Pons (tissue), 1 donor: ENCODE measurements around the gene CALY.

Experiments
- DNase-seq: peaks from one replicate; pipeline ENCODE4 v3.0.0-alpha.2; 2016; ENCODE audit warnings: low spot score

The CALY gene

DNA sequence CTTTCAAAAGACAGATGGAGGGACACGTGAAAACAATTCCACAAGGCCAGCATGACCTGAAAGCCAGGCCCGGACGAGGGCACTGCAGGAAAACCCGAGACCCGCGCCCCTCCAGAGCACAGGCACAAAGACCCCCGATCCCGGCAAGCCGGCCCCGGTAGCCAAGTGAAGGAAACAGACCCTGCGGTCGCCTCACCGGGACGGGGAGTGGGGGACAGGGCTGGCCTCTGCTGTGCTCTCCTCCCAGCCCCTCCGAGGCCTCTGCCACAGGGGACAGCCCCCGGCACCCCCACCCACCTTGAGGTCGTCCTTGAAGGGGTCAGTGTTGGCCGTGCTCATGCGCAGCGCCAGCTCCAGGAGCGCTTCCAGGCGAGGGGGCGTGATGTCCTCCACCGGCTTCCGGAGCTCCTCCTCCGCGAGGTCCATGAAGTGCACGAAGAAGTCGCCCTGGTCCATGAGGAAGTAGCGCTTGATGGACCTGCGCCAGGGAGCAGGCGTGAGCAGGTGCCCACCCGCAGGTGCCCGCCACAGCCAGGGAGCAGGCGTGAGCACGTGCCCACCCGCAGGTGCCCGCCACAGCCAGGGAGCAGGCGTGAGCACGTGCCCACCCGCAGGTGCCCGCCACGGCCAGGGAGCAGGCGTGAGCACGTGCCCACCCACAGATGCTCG is 48.7 kb downstream of the CALY start:
- DNase-seq: no peak

DNA sequence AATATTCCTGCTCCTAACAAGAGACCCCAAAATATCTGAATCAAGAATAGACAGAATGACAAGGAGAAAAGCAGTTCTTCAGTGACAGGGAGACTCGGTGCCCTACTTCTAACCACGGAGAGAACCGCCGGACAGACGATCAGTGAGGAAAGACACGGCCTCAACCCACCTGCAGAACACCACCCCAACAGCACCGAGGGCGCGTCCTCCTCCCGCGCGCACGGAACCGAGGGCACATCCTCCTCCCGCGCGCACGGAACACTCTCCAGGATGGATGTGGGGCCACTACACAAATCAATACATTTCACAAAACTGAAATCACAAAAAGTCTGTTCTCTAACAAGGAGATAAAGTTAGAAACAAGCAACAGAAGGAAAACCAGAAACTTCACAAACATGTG is 50.3 kb downstream of the CALY start:
- DNase-seq: no peak

DNA sequence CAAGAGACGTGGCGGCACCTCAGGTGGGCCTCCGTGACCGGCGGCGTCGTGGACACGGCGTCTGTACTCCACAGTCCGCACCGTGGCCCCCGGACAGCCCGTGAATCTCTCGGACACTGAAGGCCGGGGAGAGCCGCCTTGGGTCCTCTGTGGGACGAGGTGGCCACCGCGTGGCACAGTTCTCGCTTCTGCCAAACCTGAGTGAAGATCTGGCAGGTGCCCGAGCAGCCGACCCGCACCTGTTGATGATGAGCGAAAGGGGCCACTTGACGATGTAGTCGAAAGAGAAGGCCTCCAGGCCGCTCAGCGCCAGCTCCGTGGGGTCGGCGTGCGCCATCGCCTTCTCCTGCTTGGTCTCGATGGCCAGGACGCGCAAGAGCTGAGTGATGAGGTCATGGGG is 51.5 kb downstream of the CALY start:
- no peak for DNase-seq

DNA sequence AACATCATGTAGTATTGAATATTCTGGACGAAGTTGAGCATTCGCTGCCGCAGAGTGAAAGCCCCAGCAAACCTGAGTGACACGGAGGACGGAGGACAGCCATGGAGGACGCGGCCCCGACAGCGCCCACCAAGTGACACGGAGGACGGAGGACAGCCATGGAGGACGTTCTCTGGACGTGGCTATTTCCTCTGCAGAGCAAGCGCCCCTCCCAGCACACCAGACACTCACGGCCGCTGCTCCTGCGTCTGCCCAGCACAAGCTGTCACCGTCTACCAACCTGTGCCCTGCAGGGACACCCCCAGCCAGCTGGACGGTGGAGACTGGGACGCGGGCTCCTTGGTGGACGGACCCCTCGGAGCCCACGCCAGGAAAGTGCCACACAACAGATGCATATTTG is 52.8 kb downstream of the CALY start:
- DNase-seq: no peak

DNA sequence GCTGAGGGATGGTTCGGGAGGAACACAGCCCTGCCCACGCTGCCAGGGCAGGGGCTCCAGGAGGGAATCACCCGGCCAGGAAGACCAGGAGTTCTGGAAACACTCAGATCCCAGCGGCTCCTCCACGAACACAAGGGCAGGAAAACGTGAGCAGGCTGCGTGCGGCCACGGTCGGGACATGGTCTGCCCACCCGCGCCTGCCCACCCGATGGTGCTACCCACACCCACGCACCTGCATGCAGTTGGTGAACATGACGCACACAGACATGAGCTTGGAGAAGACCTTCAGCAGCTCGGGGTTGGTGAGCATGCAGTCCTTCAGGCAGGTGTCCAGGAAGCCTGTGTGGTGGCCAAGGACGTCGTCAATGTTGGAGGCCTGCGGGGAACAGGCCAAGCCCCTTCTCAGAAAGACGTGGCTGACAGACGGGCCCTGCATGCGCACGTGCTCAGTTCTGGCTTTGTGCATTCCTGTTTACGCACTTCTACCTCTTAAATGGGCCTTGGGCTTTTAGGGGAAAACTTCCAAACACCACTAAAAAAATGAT is 53.8 kb downstream of the CALY start:
- DNase-seq: no peak

DNA sequence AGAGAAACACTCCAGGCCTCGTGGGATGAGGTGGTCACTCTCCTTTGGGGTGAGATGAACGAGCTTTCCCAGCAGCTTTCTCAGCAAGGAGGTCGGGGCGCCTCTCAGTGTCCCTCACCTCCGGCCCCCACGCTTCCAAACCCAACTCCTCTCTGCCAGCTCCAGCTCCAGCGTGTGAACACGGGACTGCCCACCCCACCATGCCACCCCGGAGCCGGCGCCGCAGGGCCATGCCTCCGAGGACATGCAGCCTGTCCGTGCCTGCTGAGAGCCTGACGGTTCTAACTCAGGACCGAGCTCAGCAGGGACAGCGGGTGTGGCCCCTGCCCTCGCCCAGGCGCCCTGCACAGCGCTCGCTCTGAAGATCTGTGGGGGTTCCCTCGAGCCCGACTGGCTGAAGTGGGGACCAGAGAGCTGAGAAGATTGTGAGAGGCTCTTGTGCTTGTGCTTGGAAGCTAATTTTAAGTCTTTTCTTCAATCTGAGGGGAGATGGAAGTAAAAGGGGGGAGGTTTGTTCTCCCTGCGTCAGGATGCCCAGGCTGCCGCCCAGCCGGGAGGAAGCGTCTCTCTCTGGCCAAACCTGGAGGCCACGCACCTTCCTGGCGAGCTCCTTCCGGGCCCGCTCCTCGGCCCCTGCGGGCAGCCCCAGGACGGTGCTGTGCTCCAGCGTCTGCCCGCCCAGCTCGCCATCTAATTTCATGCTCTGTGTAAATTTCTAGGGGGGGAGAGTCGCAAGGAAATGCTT is 54.9 kb downstream of the CALY start:
- DNase-seq: no peak

DNA sequence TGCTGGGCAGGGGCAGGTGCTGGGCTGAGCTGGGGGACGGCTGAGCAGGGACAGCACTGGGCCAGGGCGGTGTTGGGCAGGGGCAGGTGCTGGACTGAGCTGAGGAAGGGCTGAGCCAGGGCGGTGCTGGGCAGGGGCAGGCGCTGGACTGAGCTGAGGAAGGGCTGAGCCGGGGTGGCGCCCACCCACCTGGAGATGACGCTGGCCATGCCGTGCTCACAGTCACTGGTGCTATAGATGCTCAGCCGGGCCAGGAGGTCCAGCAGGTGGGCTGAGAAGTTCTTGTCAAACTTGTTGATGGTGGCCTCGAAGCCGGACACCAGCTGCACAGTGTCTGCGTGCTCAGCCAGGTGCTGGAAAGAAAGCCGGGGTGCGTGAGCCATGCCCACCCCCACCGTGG is 55.6 kb downstream of the CALY start:
- no peak for DNase-seq

DNA sequence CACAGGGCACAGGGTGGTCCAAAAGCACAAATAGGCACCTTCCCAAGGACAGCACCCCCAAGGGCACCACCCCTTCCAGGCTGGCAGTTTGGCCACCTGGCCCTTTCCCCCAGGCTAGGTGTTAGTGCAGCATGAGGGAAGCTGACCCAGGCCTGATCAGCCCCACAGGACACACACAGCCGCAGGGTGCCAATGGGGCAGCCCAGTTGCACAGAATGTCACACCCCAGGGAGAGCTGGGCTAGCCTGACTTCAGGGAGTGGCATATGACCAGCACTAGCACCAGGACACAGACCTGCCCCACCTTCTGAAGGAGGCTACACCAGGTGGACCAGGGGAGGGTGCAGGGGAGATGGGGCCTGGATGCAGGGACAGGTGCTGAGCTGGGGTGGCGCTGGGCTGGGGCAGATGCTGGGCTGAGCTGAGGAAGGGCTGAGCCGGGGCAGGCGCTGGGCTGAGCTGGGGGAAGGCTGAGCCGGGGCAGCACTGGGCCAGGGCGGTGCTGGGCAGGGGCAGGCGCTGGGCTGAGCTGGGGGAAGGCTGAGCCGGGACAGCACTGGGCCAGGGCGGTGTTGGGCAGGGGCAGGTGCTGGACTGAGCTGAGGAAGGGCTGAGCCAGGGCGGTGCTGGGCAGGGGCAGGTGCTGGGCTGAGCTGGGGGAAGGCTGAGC is 56.2 kb downstream of the CALY start:
- no peak for DNase-seq

DNA sequence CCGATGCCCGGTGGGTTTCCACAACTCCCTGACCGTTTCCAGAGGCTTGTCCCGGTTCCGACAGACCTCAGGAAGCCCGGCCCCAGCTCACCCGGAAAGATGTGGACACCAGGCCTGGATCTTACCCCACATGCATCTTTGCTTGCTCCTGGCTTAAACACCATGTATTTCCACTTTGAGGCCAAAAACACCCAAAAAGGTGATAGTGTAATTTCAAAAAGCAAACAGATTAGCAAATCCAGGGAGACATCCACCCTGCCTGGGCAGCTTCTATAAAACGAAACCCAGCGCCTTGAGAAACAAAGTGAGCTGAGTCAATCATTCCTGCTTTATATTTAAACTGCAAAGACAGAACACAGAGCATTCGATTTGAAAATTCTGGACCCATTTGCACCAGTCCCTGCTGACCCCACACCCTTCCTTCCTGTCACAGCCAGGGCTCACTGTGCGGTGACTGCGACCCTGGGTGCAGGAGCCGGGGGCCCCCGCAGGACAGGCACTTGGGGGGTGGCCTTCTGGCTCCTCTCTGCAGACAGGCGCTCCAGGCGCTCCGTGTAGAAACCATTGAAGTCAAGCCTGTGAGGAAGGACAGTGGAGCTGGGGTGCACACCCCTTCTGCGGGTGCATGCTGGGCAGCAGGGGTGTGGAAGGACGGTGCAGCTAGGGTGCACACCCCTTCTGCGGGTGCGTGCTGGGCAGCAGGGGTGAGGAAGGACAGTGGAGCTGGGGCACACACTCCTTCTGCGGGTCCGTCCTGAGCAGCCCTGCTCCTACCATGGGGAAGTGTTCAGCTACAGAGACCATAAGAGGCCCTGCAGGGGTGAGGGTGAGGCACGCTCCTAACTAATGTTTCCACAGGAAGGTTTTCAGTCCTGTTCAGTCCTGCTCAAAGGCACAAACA is 57.1 kb downstream of the CALY start:
- DNase-seq: no peak

DNA sequence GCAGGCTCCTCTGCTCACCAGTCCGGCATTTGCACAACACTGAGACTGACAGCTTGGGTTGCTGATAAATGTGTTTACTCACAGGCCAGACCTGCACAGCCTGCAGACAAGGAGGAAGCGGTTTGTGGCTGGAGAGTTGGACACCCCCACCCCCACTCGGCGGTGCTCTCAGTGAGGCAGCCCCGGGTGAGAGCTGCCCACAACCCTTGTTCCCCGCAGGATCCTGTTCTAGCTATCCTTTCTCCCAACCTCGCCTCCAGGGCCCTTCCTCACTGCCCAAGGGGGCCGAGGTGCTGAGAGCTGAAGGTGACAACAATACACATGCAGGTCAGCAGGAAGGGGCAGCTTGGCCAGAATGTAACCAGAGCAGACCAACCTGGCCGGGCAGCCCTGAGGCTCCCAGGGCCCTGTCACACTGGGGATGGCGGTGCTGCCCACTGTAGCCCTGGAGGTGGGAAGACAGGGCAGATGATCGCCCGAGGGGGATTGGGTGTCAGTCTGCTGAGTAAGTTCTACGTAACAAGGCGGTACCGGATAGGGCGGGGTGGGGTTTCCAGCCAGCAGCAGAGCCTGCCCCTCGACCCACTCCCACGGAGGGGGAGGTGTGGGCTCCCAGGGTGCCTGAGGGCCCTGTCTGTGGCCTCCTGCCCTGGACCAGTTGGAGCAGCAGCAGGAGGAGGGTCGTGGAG is 58.0 kb downstream of the CALY start:
- peak; percentile 17 for DNase-seq

DNA sequence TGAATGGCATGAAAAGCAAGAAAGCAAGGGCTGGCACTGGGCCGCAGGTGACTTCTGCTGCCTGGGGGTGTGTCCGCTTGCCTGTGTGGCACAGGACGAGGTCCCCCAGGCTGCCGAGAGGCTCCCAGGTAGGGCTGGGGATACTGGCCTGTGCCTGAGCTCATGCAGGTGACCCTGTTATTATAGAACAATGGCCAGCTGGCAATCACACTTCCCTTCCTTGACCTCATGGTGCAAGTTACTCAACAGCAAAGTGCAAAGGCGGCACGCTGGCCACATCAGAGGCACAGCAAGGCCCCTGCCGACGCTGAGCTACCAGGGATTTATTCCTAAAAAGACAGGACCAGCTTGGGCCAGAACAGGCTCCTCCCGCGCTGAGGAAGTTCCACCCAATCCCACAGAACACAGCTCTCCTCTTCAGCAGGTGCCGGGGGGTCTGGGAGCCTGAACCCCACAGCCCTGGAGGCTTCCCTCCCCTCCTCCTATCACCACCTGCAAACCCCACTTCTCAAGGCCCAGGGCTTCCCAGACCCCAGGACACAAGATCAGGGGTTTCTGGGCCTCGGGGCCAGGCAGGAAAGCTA is 58.6 kb downstream of the CALY start:
- no peak for DNase-seq

DNA sequence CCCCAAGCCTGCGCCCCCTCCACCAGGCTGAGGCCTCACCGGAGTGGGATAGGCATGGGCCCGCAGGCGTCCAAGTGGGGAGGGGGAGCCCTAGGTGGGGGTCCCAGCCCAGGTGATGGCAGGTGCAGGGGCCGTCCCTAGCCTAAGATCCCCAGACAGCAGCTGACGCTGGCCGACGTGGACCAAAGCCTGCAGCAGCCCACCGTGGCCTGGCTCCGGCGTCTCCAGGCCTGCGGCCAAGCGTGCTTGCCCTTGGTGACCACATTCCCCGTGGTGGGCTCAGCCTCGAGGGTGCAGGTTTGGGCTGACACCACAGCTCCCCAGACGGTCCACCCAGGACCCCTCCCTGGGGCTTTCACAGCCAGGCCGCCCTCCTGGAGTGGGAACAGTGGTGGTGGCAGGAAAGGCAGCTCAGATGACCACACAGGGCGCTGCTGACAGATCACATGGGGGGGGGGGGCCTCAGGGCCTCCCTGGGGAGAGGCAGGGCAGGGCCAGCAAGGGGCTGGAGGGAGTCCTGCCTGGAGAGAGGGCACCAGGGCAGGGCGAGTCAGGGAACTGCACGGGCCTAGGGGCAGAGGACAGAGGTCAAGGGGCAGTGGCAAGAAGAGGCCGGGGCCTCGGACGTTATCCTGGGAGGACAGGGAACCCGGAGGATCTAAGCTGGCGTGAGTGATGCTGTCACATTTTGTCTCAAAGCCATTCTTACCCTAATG is 59.3 kb downstream of the CALY start:
- no peak for DNase-seq

DNA sequence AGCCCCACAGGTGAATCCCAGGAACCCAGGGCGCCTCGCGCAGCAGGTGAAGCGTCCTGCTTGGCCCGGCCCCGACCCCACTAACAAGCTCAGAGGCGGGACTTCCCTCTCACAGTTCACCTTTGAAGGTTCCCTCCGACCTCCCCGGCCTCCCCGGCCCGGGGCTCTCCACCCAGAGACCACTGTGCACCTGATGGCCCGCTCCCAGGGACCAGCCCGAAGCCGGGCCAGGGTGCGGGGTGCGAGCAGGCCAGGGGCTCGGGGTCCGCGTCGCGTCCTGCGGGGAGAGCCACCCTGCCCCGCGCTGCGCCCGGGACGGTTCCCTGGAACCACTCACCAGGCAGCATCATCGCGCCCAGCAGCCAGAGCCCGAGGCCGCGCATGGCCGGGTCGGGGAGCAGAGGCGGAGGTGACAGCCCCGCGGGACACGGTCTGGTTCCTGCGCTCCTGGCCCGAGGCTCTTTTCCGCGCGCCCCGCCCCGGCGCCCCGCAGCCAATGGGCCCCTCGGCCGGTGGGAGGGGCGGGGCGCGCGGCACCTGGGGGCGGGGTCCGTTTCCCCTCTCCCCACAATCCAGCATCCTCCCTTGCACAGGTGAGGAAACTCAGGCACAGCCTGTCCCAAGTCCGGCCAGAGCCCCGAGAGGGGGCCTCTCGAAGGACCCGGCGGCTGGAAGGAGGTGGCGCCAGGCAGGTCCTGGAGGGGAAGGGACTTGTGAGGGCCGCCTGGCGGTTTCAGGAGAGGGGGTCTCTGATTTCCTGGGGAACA is 60.1 kb downstream of the CALY start, which contains the start of gene ADAM8:
Gene ADAM8, minus strand, starts transcription at position 434 of the 767 bp plus-strand sequence. Its CDS starts 51 bp downstream, at position 383.
- no peak for DNase-seq

DNA sequence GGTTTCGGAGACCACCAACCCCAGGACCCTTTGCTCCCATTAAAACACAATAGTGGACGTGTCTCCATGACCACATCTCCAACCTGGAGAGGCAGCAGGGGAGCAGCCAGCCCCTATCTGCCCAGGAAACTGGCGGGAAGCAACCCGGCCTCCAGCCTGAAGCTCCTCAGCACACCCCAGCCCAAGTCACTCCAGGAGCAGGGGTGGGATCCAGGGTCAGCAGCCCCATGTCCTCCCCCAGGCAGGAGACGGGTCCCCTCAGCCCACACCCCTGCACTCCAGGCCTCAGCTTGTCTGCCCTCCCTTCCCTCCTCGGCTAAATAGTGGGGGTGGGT is 60.6 kb downstream of the CALY start:
- no peak for DNase-seq

DNA sequence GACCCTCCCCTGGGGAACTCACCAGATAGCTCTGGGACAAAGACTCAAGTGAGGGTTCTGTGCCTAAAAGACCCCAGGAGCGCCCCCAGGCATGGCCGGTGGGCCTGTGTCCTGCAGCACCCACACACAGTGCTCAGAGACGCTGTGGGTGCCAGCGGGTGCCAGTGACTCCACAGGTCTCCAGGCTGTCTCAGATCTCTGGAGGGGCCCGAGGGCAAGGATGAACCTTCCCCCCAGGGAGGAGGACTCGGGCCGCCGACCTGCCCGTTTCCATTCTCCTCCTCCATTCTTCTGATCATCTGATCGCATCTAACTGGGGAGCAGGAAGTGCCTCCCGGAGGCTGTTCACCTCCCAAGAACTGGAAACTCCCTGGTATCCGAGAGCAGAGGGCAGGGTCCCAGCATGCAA is 61.0 kb downstream of the CALY start:
- DNase-seq: no peak

DNA sequence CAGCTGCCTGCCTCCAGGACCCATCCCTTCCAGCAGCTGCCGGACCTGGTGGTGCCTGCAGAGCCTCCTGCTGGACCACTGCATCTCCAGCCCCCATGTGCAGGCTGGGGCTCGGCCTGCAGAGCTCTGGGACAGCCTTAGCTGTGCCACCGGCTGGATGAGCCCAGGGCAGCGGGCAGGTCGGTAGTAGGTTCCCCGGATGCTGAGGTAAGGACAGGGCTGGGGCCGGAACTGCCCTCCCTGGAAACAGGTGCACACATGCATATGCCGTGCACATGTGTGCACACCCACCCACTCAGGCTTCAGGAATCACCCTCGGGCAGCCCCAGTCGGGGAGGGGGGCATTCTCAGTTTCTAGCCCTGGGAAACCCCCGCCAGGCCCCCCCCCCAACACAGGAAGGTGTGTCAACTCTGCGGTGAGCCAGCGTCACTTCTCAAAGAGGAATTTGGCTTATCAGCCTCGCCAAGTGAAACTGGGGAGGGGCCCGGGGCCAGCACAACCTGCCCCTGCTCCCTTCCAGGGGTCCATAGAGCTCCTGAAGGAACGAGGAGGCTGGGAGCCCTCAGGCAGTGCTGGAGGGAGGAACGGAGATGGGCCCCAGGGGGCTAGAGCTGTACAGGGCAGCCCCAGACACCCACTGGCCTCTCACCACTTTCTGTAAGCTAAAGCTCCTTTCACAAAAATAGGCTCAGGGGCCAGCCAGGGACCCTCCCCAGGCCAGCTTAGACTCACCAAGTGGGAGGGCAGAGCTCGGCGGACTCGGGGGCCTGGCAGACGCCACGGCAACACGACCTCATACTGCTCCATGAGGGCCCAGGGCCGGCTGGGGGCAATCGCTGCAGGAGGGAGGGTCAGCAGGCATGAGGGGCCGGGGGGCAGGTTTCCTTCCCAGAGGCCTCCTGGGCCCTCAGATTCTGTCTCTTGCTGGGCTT is 61.7 kb downstream of the CALY start:
- DNase-seq: no peak
